OCI-LY1 (cell line): ENCODE measurements around the gene TWSG1.

Experiments
- H2AFZ ChIP-seq: fragments of 200-600 bp; sonication (generic), shearing (Covaris generic); 2 replicates; pipeline ENCODE4 v1.6.0; 2014; ENCODE audit warnings: antibody characterized with exemption, mild to moderate bottlenecking, low read length
- H3F3A ChIP-seq: fragments of 200-600 bp; sonication (generic), shearing (Covaris generic); 2 replicates; pipeline ENCODE4 v1.6.0; 2014; ENCODE audit warnings: mild to moderate bottlenecking, antibody characterized with exemption, low read length, moderate library complexity; ENCODE audit not compliant: insufficient read depth
- H3K27ac ChIP-seq: fragments of 200-600 bp; sonication (generic); 2 replicates; pipeline ENCODE4 v1.5.1; 2014; ENCODE audit warnings: low read length, mixed run types, mild to moderate bottlenecking, low read depth; ENCODE audit not compliant: poor library complexity, severe bottlenecking
- H3K27me3 ChIP-seq: fragments of 200-600 bp; sonication (generic); 2 replicates; pipeline ENCODE4 v1.6.0; 2014; ENCODE audit warnings: antibody characterized with exemption, mild to moderate bottlenecking, low read length, moderate library complexity; ENCODE audit not compliant: insufficient read depth
- H3K36me3 ChIP-seq: fragments of 200-600 bp; sonication (generic); 2 replicates; pipeline ENCODE4 v1.6.1; 2014; ENCODE audit warnings: mild to moderate bottlenecking, antibody characterized with exemption, low read length, moderate library complexity, mixed read lengths; ENCODE audit not compliant: insufficient read depth
- H3K4me1 ChIP-seq: fragments of 200-600 bp; sonication (generic); 2 replicates; pipeline ENCODE4 v1.5.1; 2014; ENCODE audit warnings: mild to moderate bottlenecking, low read length, moderate library complexity; ENCODE audit not compliant: insufficient read depth, severe bottlenecking
- H3K4me2 ChIP-seq: fragments of 200-600 bp; sonication (generic), shearing (Covaris generic); 2 replicates; pipeline ENCODE4 v1.6.1; 2014; ENCODE audit warnings: low read length
- H3K4me3 ChIP-seq: fragments of 200-600 bp; sonication (generic); 2 replicates; pipeline ENCODE4 v1.5.1; 2014; ENCODE audit warnings: low read length, low read depth, mild to moderate bottlenecking, mixed read lengths; ENCODE audit not compliant: poor library complexity, severe bottlenecking
- H3K79me2 ChIP-seq: fragments of 200-600 bp; shearing (Covaris generic); 2 replicates; pipeline ENCODE4 v1.6.1; 2016; ENCODE audit warnings: mixed run types, low read length, mixed read lengths; ENCODE audit not compliant: insufficient read depth
- H3K9ac ChIP-seq: fragments of 200-600 bp; sonication (generic), shearing (Covaris generic); 2 replicates; pipeline ENCODE4 v1.6.1; 2014; ENCODE audit warnings: mild to moderate bottlenecking, low read length, mixed read lengths
- H3K9me2 ChIP-seq: fragments of 200-600 bp; sonication (generic), shearing (Covaris generic); 2 replicates; pipeline ENCODE4 v1.6.1; 2014; ENCODE audit warnings: low read depth, mild to moderate bottlenecking, low read length, mixed read lengths
- H3K9me3 ChIP-seq: fragments of 200-600 bp; shearing (Covaris generic); 2 replicates; pipeline ENCODE4 v1.6.1; 2014; ENCODE audit warnings: low read length, mixed read lengths
- H4K20me1 ChIP-seq: fragments of 200-600 bp; sonication (generic), shearing (Covaris generic); 2 replicates; pipeline ENCODE4 v1.6.0; 2016; ENCODE audit warnings: mild to moderate bottlenecking, low read length; ENCODE audit not compliant: insufficient read depth
- EZH2 ChIP-seq: fragments of 200-600 bp; sonication (generic), shearing (Covaris generic); IDR thresholded peaks from 2 replicates; pipeline ENCODE4 v1.8.0; 2017; ENCODE audit warnings: borderline replicate concordance, mixed run types, mild to moderate bottlenecking, antibody characterized with exemption, low read length, moderate library complexity, mixed read lengths
- TF ChIP-seq, protein P1 (sequence below): fragments of 200-600 bp; sonication (generic), shearing (Covaris generic); IDR thresholded peaks from 2 replicates; pipeline ENCODE4 v1.5.1; 2017; ENCODE audit warnings: mild to moderate bottlenecking, antibody characterized with exemption, low read length, moderate library complexity, mixed read lengths

TWSG1 gene

GRCh38 chr18:9293948-9294347, 40.6 kb upstream of the TWSG1 start:
- no peak overlapping the region for H3K27ac ChIP-seq
- no peaks in the 10 kb centered on the region for H3K4me1 ChIP-seq

DNA sequence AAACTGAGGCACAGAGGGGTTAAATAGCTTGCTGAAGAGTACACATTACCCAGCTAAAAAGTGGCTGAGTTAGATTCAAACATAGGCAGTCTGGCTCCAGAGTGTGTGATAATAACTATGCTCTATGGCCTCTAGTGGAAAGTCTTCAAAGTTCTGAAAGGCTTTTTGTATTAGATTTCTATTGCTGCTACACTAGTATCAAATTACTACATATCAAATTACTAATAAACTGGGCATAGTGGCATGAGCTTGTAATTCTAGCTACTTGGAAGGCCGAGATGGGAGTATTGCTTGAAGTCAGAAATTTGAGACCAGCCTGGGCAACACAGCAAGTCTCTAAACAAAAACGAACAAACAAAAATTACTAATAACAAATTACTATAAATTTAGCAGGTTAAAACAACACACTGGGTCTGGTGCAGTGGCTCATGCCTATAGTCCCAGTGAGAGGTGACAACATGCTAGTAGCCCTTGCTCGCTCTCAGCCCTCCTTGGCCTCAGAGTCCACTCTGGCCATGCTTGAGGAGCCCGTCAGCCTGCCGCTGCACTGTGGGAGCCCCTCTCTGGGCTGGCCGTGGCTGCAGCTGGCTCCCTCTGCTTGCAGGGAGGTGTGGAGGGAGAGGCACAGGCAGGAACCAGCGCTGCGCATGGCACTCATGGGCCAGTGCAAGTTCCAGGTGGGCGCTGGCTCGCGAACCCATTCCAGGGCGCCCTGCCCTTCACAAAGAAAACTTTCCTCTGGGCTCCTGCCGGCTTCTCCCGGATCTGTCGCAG, 38.2 kb upstream of the TWSG1 start:
- TF ChIP-seq EZH2 = no peak
- TF ChIP-seq, protein P1, sequence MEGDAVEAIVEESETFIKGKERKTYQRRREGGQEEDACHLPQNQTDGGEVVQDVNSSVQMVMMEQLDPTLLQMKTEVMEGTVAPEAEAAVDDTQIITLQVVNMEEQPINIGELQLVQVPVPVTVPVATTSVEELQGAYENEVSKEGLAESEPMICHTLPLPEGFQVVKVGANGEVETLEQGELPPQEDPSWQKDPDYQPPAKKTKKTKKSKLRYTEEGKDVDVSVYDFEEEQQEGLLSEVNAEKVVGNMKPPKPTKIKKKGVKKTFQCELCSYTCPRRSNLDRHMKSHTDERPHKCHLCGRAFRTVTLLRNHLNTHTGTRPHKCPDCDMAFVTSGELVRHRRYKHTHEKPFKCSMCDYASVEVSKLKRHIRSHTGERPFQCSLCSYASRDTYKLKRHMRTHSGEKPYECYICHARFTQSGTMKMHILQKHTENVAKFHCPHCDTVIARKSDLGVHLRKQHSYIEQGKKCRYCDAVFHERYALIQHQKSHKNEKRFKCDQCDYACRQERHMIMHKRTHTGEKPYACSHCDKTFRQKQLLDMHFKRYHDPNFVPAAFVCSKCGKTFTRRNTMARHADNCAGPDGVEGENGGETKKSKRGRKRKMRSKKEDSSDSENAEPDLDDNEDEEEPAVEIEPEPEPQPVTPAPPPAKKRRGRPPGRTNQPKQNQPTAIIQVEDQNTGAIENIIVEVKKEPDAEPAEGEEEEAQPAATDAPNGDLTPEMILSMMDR = no peak
- Histone ChIP-seq H3K27ac (no peak overlapping the region), H3K4me3 (no peak overlapping the region)

More at GRCh38 chr18:9293948-9294347, 40.6 kb upstream of the TWSG1 start:
- no peak overlapping the region for H2AFZ ChIP-seq
- TF ChIP-seq, protein P1 = no peak
- no peak for TF ChIP-seq EZH2
- no peak overlapping the region for H3K4me2 ChIP-seq
- H3K27me3 ChIP-seq = no peaks in the 10 kb centered on the region
- H3K79me2 ChIP-seq = no peaks in the 10 kb centered on the region
- no peak overlapping the region for H3K9ac ChIP-seq
- no peaks in the 10 kb centered on the region for H3F3A ChIP-seq
- peaks cover 10% of the 10 kb centered on the region; the same call in 1 of the 2 replicates for H3K9me3 ChIP-seq
- H3K9me2 ChIP-seq = no peaks in the 10 kb centered on the region
- H3K36me3 ChIP-seq = no peaks in the 10 kb centered on the region
- H4K20me1 ChIP-seq = no peaks in the 10 kb centered on the region
- H3K4me3 ChIP-seq = no peak overlapping the region

DNA sequence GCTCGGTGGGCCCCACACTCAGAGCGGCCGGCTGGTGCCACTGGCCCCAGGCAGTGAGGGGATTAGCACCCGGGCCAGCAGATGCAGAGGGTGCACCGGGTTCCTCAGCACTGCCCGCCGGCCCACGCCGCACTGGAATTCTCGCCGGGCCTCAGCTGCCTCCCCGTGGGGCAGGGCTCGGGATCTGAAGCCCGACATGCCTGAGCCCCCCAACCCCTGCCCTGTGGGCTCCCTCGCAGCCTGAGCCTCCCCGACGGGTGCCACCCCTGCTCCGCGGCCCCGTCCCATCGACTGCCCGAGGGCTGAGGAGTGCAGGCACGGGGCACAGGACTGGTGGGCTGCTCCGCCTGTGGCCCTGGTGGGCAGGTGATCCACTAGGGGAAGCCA, 37.6 kb upstream of the TWSG1 start:
- no peaks in the 10 kb centered on the region for H3K36me3 ChIP-seq
- H3K9ac ChIP-seq = no peak overlapping the region
- H3K27ac ChIP-seq = no peak overlapping the region
- H4K20me1 ChIP-seq = no peaks in the 10 kb centered on the region
- H3K9me2 ChIP-seq = no peaks in the 10 kb centered on the region
- H3K9me3 ChIP-seq = peaks cover 10% of the 10 kb centered on the region; the same call in 1 of the 2 replicates
- H3K27me3 ChIP-seq = peaks cover 4% of the 10 kb centered on the region; the same call in 1 of the 2 replicates
- no peak for TF ChIP-seq EZH2
- TF ChIP-seq, protein P1 = no peak
- H3K79me2 ChIP-seq = no peaks in the 10 kb centered on the region
- no peak overlapping the region for H3K4me2 ChIP-seq
- no peaks in the 10 kb centered on the region for H3F3A ChIP-seq
- H2AFZ ChIP-seq = no peak overlapping the region
- no peak overlapping the region for H3K4me3 ChIP-seq
- no peaks in the 10 kb centered on the region for H3K4me1 ChIP-seq

More for the DNA sequence above, 38.2 kb upstream of the TWSG1 start:
- Histone ChIP-seq H3K36me3 (no peaks in the 10 kb centered on the region), H3K4me1 (no peaks in the 10 kb centered on the region), H3K4me2 (no peak overlapping the region), H3K9ac (no peak overlapping the region), H2AFZ (no peak overlapping the region), H3K9me3 (peaks cover 10% of the 10 kb centered on the region; the same call in 1 of the 2 replicates), H3K9me2 (no peaks in the 10 kb centered on the region), H3K27me3 (no peaks in the 10 kb centered on the region), H3K79me2 (no peaks in the 10 kb centered on the region), H3F3A (no peaks in the 10 kb centered on the region), H4K20me1 (no peaks in the 10 kb centered on the region)
